GM23338 (cell line): Measurements from ENCODE around the gene DTX4. TPM values are rescaled to one million over a fixed set of nuclear protein-coding genes. Genes with fewer than 3 reads are reported as not detected.

Experiments used
- ATAC-seq: fragments of 200-7000 bp; cut with Tn5 transposase; 3 replicates; pipeline ENCODE4 v1.9.1; 2020
- DNase-seq: peaks from one replicate; pipeline ENCODE4 v3.0.0-alpha.2; 2015; ENCODE audit warnings: low spot score
- H2AFZ ChIP-seq: fragments of 200-600 bp; sonication (generic); 2 replicates; pipeline ENCODE4 v1.8.0; 2016; ENCODE audit warnings: antibody characterized with exemption, mild to moderate bottlenecking, moderate library complexity
- H3F3A ChIP-seq: fragments of 200-600 bp; sonication (generic); replicated peaks from 2 replicates; pipeline ENCODE4 v1.8.0; 2017; ENCODE audit warnings: antibody characterized with exemption, mixed run types, low read depth
- H3K27ac ChIP-seq: fragments of 200-600 bp; sonication (generic); 2 replicates; pipeline ENCODE4 v1.6.1; 2016; ENCODE audit warnings: low read depth
- H3K27me3 ChIP-seq: fragments of 200-600 bp; sonication (generic); 2 replicates; pipeline ENCODE4 v1.8.0; 2016; ENCODE audit warnings: mild to moderate bottlenecking, mixed run types, moderate library complexity; ENCODE audit not compliant: insufficient read depth
- H3K36me3 ChIP-seq: fragments of 200-600 bp; sonication (generic); 2 replicates; pipeline ENCODE4 v1.8.0; 2016; ENCODE audit warnings: mild to moderate bottlenecking; ENCODE audit not compliant: insufficient read depth
- H3K4me1 ChIP-seq: fragments of 200-600 bp; sonication (generic); 2 replicates; pipeline ENCODE4 v1.8.0; 2016; ENCODE audit warnings: mild to moderate bottlenecking, moderate library complexity; ENCODE audit not compliant: insufficient read depth
- H3K4me2 ChIP-seq: fragments of 200-600 bp; sonication (generic); 2 replicates; pipeline ENCODE4 v1.7.1; 2017; ENCODE audit warnings: mixed run types
- H3K4me3 ChIP-seq: fragments of 200-600 bp; sonication (generic); 2 replicates; pipeline ENCODE4 v1.6.1; 2016; ENCODE audit warnings: mixed run types
- H3K79me2 ChIP-seq: fragments of 200-600 bp; sonication (generic); replicated peaks from 2 replicates; pipeline ENCODE4 v1.8.0; 2017; ENCODE audit warnings: mild to moderate bottlenecking; ENCODE audit not compliant: insufficient read depth
- H3K9me2 ChIP-seq: fragments of 200-600 bp; sonication (generic); 2 replicates; pipeline ENCODE4 v1.8.0; 2017; ENCODE audit not compliant: insufficient read depth
- H4K20me1 ChIP-seq: fragments of 200-600 bp; sonication (generic); replicated peaks from 2 replicates; pipeline ENCODE4 v1.8.0; 2017; ENCODE audit warnings: mild to moderate bottlenecking; ENCODE audit not compliant: insufficient read depth
- H3K27ac Mint-ChIP-seq: 2 replicates; pipeline ENCODE4 v1.8.0; 2020; ENCODE audit warnings: inconsistent platforms, mild to moderate bottlenecking, moderate library complexity, mixed read lengths
- H3K27me3 Mint-ChIP-seq: 3 replicates; pipeline ENCODE4 v1.8.0; 2022; ENCODE audit warnings: low read depth, mild to moderate bottlenecking, moderate library complexity, mixed read lengths, inconsistent platforms; ENCODE audit not compliant: insufficient read depth, poor library complexity
- H3K36me3 Mint-ChIP-seq: 3 replicates; pipeline ENCODE4 v1.8.0; 2021; ENCODE audit warnings: low read depth, mild to moderate bottlenecking, inconsistent platforms, moderate library complexity, mixed read lengths
- H3K4me1 Mint-ChIP-seq: 3 replicates; pipeline ENCODE4 v1.8.0; 2020; ENCODE audit warnings: mild to moderate bottlenecking, inconsistent platforms, mixed read lengths
- H3K4me3 Mint-ChIP-seq: 3 replicates; pipeline ENCODE4 v1.8.0; 2021; ENCODE audit warnings: moderate library complexity, mild to moderate bottlenecking, inconsistent platforms, mixed read lengths
- H3K9me3 Mint-ChIP-seq: 3 replicates; pipeline ENCODE4 v1.8.0; 2020; ENCODE audit warnings: moderate library complexity, mild to moderate bottlenecking, inconsistent platforms, mixed read lengths
- ETS1 ChIP-seq: IDR thresholded peaks from 2 replicates; pipeline ENCODE4 v1.6.1; 2016; ENCODE audit warnings: antibody characterized with exemption
- EZH2phosphoT487 ChIP-seq: fragments of 200-600 bp; sonication (generic); IDR thresholded peaks from one replicate; pipeline ENCODE4 v1.8.1; 2018; ENCODE audit warnings: antibody characterized with exemption; ENCODE audit not compliant: unreplicated experiment
- POLR2AphosphoS5 ChIP-seq: IDR thresholded peaks from 2 replicates; pipeline ENCODE4 v1.6.1; 2016; ENCODE audit warnings: antibody characterized with exemption, low read depth
- STAT1 ChIP-seq: IDR thresholded peaks from one replicate; pipeline ENCODE4 v1.6.1; 2016; ENCODE audit warnings: antibody characterized with exemption; ENCODE audit not compliant: unreplicated experiment
- ZNF114 ChIP-seq: fragments of 250-450 bp; sonication (Bioruptor Pico); IDR thresholded peaks from 2 replicates; pipeline ENCODE4 v1.5.0; 2020; ENCODE audit warnings: mild to moderate bottlenecking, moderate library complexity
- ZNF331 ChIP-seq: fragments of 250-450 bp; sonication (Bioruptor Pico); IDR thresholded peaks from 2 replicates; pipeline ENCODE4 v1.5.0; 2020; ENCODE audit warnings: low read depth, mild to moderate bottlenecking, moderate library complexity
- polyA plus RNA-seq: library from polyadenylated mRNA; unstranded; fragments of >200 nt; fragmentation: Nextera tagmentation; extraction: Ambion mirVana; gene quantifications from 2 replicates; pipeline ENCODE4 v1.2.1, GENCODE V29; 2016
- total RNA-seq: library from RNA; depleted of rRNA; stranded (reverse); fragments of >200 nt; shearing (Covaris generic); gene quantifications from 2 replicates; pipeline ENCODE4 v1.2.3, GENCODE V29; 2014
- TF ChIP-seq, protein P1 (sequence below): fragments of 250-450 bp; sonication (Bioruptor Pico); IDR thresholded peaks from 2 replicates; pipeline ENCODE4 v1.5.0; 2020; ENCODE audit warnings: mild to moderate bottlenecking, moderate library complexity
- TF ChIP-seq, protein P2 (sequence below), 2 experiments: fragments of 200-600 bp in 1 of 2; sonication (generic) in 1 of 2; conservative IDR thresholded peaks; 2 replicates each; pipeline versions ENCODE4 v1.5.1 to v1.6.1; 2016 to 2017; ENCODE audit warnings: antibody characterized with exemption in 2 of 2, low read depth in 2 of 2, mild to moderate bottlenecking in 2 of 2, moderate library complexity in 1 of 2
- TF ChIP-seq, protein P3 (sequence below): IDR thresholded peaks from one replicate; pipeline ENCODE4 v1.6.1; 2018; ENCODE audit warnings: antibody characterized with exemption; ENCODE audit not compliant: unreplicated experiment

DTX4 gene
- total and polyA plus RNA-seq, 2 experiments from 2014 or later, result 4.2 to 14.7 TPM

GRCh38 chr11:59249535-59249934, 77.6 kb downstream of the DTX4 start (continued):
- TF ChIP-seq, protein P1, sequence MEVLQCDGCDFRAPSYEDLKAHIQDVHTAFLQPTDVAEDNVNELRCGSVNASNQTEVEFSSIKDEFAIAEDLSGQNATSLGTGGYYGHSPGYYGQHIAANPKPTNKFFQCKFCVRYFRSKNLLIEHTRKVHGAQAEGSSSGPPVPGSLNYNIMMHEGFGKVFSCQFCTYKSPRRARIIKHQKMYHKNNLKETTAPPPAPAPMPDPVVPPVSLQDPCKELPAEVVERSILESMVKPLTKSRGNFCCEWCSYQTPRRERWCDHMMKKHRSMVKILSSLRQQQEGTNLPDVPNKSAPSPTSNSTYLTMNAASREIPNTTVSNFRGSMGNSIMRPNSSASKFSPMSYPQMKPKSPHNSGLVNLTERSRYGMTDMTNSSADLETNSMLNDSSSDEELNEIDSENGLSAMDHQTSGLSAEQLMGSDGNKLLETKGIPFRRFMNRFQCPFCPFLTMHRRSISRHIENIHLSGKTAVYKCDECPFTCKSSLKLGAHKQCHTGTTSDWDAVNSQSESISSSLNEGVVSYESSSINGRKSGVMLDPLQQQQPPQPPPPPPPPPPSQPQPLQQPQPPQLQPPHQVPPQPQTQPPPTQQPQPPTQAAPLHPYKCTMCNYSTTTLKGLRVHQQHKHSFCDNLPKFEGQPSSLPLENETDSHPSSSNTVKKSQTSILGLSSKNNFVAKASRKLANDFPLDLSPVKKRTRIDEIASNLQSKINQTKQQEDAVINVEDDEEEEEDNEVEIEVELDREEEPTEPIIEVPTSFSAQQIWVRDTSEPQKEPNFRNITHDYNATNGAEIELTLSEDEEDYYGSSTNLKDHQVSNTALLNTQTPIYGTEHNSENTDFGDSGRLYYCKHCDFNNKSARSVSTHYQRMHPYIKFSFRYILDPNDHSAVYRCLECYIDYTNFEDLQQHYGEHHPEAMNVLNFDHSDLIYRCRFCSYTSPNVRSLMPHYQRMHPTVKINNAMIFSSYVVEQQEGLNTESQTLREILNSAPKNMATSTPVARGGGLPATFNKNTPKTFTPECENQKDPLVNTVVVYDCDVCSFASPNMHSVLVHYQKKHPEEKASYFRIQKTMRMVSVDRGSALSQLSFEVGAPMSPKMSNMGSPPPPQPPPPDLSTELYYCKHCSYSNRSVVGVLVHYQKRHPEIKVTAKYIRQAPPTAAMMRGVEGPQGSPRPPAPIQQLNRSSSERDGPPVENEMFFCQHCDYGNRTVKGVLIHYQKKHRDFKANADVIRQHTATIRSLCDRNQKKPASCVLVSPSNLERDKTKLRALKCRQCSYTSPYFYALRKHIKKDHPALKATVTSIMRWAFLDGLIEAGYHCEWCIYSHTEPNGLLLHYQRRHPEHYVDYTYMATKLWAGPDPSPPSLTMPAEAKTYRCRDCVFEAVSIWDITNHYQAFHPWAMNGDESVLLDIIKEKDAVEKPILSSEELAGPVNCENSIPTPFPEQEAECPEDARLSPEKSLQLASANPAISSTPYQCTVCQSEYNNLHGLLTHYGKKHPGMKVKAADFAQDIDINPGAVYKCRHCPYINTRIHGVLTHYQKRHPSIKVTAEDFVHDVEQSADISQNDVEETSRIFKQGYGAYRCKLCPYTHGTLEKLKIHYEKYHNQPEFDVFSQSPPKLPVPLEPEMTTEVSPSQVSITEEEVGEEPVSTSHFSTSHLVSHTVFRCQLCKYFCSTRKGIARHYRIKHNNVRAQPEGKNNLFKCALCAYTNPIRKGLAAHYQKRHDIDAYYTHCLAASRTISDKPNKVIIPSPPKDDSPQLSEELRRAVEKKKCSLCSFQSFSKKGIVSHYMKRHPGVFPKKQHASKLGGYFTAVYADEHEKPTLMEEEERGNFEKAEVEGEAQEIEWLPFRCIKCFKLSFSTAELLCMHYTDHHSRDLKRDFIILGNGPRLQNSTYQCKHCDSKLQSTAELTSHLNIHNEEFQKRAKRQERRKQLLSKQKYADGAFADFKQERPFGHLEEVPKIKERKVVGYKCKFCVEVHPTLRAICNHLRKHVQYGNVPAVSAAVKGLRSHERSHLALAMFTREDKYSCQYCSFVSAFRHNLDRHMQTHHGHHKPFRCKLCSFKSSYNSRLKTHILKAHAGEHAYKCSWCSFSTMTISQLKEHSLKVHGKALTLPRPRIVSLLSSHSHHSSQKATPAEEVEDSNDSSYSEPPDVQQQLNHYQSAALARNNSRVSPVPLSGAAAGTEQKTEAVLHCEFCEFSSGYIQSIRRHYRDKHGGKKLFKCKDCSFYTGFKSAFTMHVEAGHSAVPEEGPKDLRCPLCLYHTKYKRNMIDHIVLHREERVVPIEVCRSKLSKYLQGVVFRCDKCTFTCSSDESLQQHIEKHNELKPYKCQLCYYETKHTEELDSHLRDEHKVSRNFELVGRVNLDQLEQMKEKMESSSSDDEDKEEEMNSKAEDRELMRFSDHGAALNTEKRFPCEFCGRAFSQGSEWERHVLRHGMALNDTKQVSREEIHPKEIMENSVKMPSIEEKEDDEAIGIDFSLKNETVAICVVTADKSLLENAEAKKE, result no peak

DNA sequence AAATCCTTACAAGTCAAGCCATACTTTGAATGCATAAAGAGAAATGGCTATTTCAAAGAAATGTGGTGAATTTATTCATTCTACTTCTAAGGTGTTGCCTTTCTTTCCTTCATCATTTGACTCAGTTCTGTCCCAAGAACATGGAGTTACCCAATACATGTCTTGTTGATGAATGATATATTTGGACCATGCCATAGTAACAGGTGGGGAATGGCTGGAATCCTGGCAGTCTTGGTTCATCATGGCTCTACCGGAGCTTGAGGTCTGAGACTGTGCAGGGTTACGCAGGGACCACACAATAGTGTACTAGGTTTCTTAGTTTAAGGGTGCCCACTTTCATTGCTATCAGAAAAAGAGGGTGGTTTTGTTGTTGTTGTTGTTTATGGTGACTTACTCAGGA, 81.1 kb downstream of the DTX4 start:
- H3K27ac ChIP-seq, result no peak overlapping the region
- peaks cover 5% of the 10 kb centered on the region for H3K4me1 ChIP-seq
- H3K9me2 ChIP-seq, result peaks cover 14% of the 10 kb centered on the region; the same call in 1 of the 2 replicates
- H2AFZ ChIP-seq, result no peak overlapping the region
- H3K36me3 ChIP-seq, result no peaks in the 10 kb centered on the region
- Mint-ChIP-seq H3K36me3 (no peaks in the 10 kb centered on the region), H3K4me1 (peaks cover 20% of the 10 kb centered on the region), H3K4me3 (no peak overlapping the region), H3K27ac (no peak overlapping the region), H3K27me3 (no peaks in the 10 kb centered on the region), H3K9me3 (peaks cover 4% of the 10 kb centered on the region; the same call in 2 of the 3 replicates)
- H3K4me2 ChIP-seq, result no peak overlapping the region
- no peaks in the 10 kb centered on the region for H3K79me2 ChIP-seq
- DNase-seq, result no peak
- H3F3A ChIP-seq, result no peaks in the 10 kb centered on the region
- TF ChIP-seq ETS1 (no peak), EZH2phosphoT487 (no peak), STAT1 (no peak), ZNF114 (CRISPR knock-in tag) (no peak), POLR2AphosphoS5 (no peak), ZNF331 (CRISPR knock-in tag) (no peak)
- TF ChIP-seq, protein P2, sequence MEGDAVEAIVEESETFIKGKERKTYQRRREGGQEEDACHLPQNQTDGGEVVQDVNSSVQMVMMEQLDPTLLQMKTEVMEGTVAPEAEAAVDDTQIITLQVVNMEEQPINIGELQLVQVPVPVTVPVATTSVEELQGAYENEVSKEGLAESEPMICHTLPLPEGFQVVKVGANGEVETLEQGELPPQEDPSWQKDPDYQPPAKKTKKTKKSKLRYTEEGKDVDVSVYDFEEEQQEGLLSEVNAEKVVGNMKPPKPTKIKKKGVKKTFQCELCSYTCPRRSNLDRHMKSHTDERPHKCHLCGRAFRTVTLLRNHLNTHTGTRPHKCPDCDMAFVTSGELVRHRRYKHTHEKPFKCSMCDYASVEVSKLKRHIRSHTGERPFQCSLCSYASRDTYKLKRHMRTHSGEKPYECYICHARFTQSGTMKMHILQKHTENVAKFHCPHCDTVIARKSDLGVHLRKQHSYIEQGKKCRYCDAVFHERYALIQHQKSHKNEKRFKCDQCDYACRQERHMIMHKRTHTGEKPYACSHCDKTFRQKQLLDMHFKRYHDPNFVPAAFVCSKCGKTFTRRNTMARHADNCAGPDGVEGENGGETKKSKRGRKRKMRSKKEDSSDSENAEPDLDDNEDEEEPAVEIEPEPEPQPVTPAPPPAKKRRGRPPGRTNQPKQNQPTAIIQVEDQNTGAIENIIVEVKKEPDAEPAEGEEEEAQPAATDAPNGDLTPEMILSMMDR (conservative IDR thresholded peaks at IDR 0.05; ENCODE audit: low read depth in 2 of 2), result no peak
- TF ChIP-seq, protein P3, sequence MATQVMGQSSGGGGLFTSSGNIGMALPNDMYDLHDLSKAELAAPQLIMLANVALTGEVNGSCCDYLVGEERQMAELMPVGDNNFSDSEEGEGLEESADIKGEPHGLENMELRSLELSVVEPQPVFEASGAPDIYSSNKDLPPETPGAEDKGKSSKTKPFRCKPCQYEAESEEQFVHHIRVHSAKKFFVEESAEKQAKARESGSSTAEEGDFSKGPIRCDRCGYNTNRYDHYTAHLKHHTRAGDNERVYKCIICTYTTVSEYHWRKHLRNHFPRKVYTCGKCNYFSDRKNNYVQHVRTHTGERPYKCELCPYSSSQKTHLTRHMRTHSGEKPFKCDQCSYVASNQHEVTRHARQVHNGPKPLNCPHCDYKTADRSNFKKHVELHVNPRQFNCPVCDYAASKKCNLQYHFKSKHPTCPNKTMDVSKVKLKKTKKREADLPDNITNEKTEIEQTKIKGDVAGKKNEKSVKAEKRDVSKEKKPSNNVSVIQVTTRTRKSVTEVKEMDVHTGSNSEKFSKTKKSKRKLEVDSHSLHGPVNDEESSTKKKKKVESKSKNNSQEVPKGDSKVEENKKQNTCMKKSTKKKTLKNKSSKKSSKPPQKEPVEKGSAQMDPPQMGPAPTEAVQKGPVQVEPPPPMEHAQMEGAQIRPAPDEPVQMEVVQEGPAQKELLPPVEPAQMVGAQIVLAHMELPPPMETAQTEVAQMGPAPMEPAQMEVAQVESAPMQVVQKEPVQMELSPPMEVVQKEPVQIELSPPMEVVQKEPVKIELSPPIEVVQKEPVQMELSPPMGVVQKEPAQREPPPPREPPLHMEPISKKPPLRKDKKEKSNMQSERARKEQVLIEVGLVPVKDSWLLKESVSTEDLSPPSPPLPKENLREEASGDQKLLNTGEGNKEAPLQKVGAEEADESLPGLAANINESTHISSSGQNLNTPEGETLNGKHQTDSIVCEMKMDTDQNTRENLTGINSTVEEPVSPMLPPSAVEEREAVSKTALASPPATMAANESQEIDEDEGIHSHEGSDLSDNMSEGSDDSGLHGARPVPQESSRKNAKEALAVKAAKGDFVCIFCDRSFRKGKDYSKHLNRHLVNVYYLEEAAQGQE, result no peak
- no peaks in the 10 kb centered on the region for H4K20me1 ChIP-seq
- no peak for ATAC-seq
- H3K27me3 ChIP-seq, result no peaks in the 10 kb centered on the region
- H3K4me3 ChIP-seq, result no peak overlapping the region
